Loucy (cell line): ENCODE results near the gene ITCH.
"Not testable (repeated sequence)": the region's sequence is repeated elsewhere in the genome, so short reads cannot be mapped to it uniquely, and the experiment has no call there.

Experiments used
- EZH2phosphoT487 ChIP-seq: fragments of 200-600 bp; IDR thresholded peaks from 2 replicates; pipeline ENCODE4 v1.6.1; 2018; ENCODE audit warnings: antibody characterized with exemption, mild to moderate bottlenecking, moderate library complexity, borderline replicate concordance
- TF ChIP-seq, protein P1 (sequence below): fragments of 200-600 bp; sonication (generic); conservative IDR thresholded peaks from 2 replicates; pipeline ENCODE4 v1.5.1; 2014; ENCODE audit warnings: mild to moderate bottlenecking, antibody characterized with exemption, low read length

DNA sequence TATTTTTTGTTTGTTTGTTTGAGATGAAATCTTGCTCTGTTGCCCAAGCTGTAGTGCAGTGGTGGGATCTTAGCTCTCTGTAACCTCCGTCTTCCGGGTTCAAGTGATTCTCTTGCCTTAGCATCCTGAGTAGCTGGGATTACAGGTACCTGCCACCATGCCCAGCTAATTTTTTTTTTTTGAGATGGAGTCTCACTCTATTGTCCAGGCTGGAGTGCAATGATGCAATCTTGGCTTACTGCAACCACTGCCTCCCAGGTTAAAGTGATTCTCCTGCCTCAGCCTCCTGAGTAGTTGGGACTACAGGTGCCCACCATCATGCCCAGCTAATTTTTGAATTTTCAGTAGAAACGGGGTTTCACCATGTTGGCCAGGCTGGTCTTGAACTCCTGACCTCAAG is 78.3 kb downstream of the ITCH start:
- TF ChIP-seq, protein P1, sequence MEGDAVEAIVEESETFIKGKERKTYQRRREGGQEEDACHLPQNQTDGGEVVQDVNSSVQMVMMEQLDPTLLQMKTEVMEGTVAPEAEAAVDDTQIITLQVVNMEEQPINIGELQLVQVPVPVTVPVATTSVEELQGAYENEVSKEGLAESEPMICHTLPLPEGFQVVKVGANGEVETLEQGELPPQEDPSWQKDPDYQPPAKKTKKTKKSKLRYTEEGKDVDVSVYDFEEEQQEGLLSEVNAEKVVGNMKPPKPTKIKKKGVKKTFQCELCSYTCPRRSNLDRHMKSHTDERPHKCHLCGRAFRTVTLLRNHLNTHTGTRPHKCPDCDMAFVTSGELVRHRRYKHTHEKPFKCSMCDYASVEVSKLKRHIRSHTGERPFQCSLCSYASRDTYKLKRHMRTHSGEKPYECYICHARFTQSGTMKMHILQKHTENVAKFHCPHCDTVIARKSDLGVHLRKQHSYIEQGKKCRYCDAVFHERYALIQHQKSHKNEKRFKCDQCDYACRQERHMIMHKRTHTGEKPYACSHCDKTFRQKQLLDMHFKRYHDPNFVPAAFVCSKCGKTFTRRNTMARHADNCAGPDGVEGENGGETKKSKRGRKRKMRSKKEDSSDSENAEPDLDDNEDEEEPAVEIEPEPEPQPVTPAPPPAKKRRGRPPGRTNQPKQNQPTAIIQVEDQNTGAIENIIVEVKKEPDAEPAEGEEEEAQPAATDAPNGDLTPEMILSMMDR = not testable (repeated sequence)
- not testable (repeated sequence) for TF ChIP-seq EZH2phosphoT487
